ENCODE measurements around the gene ZNF234.

Gene ZNF234

DNA sequence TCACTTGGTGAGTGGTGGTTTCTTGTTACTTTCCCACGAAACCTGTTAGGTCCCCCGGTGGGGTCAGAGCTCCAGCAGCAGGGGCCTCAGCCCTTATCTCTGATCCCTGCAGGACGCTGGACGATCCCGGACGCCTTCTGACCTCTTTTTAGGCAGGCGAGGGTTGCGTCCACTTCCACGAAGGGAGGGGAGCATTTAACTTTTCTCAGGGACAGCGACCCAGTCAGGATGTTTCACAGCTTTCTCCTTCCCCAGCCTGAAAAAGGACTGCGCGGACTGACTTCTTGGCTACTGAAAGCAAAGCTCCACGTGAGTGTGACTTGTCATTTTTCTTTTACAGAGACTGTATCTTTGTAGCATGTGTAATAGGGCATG, 692 bp downstream of the ZNF234 start:
- H3K4me3 Mint-ChIP-seq: peak overlapping the region; percentile 92
- TF ChIP-seq, protein P1, sequence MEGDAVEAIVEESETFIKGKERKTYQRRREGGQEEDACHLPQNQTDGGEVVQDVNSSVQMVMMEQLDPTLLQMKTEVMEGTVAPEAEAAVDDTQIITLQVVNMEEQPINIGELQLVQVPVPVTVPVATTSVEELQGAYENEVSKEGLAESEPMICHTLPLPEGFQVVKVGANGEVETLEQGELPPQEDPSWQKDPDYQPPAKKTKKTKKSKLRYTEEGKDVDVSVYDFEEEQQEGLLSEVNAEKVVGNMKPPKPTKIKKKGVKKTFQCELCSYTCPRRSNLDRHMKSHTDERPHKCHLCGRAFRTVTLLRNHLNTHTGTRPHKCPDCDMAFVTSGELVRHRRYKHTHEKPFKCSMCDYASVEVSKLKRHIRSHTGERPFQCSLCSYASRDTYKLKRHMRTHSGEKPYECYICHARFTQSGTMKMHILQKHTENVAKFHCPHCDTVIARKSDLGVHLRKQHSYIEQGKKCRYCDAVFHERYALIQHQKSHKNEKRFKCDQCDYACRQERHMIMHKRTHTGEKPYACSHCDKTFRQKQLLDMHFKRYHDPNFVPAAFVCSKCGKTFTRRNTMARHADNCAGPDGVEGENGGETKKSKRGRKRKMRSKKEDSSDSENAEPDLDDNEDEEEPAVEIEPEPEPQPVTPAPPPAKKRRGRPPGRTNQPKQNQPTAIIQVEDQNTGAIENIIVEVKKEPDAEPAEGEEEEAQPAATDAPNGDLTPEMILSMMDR (IDR thresholded peaks at IDR 0.05): no peak
- peaks cover 38% of the 10 kb centered on the region for H3K36me3 Mint-ChIP-seq (ENCODE audit: low read depth)
- H3K27me3 Mint-ChIP-seq (ENCODE audit: low read depth, poor library complexity): peaks cover 2% of the 10 kb centered on the region
- DNase-seq: peak; percentile 18
- no peak overlapping the region for H3K27ac Mint-ChIP-seq
- H3K4me1 Mint-ChIP-seq: peaks cover 22% of the 10 kb centered on the region
- H3K9me3 Mint-ChIP-seq: peaks cover 27% of the 10 kb centered on the region

DNA sequence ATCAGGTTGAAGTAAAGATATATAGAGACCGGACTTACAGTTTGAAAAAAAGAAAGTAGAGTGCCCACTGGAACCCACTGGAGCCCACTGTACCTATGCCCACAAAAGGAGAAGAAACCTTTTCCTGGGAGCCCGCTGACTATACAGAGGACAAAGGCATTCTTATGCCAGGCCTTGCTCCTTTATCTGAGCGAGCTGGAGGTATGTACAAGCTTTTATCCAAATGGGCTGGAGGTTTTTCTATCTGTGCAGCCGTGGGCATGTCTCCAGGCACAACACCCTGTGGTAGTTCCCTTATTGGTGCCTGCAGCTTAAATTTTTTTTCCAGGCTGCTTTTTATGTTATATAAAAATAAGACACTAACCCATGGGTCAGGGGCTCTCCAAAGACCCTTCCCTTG, 8.4 kb downstream of the ZNF234 start:
- H3K9me3 Mint-ChIP-seq: peaks cover 11% of the 10 kb centered on the region
- H3K36me3 Mint-ChIP-seq (ENCODE audit: low read depth): peaks cover 84% of the 10 kb centered on the region
- TF ChIP-seq, protein P1 (IDR thresholded peaks at IDR 0.05): no peak
- H3K27ac Mint-ChIP-seq: no peak overlapping the region
- DNase-seq: no peak
- no peaks in the 10 kb centered on the region for H3K27me3 Mint-ChIP-seq (ENCODE audit: low read depth, poor library complexity)
- no peaks in the 10 kb centered on the region for H3K4me1 Mint-ChIP-seq
- no peak overlapping the region for H3K4me3 Mint-ChIP-seq

DNA sequence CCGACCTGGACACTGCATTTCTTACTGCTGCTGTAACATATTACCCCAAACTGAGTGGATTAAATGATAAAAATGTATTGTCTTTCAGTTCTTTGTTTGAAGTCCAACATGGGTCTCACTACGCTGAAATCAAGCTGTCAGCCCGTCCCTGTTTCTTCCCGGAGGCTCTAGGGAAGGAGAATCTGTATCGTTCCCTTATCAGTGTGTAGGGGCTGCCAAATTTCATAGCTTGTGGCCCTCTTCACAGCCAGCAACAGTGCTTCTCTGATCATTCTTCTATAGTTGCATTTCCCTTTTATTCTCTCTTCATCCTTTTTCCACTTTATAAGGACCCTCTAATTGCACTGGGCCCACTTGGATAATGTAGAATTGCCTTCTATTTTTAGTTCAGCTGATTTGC, 10.1 kb downstream of the ZNF234 start:
- no peaks in the 10 kb centered on the region for H3K4me1 Mint-ChIP-seq
- peaks cover 84% of the 10 kb centered on the region for H3K36me3 Mint-ChIP-seq (ENCODE audit: low read depth)
- H3K27me3 Mint-ChIP-seq (ENCODE audit: low read depth, poor library complexity): no peaks in the 10 kb centered on the region
- no peak for DNase-seq
- H3K4me3 Mint-ChIP-seq: no peak overlapping the region
- H3K9me3 Mint-ChIP-seq: peaks cover 23% of the 10 kb centered on the region
- H3K27ac Mint-ChIP-seq: no peak overlapping the region
- TF ChIP-seq, protein P1 (IDR thresholded peaks at IDR 0.05): no peak

DNA sequence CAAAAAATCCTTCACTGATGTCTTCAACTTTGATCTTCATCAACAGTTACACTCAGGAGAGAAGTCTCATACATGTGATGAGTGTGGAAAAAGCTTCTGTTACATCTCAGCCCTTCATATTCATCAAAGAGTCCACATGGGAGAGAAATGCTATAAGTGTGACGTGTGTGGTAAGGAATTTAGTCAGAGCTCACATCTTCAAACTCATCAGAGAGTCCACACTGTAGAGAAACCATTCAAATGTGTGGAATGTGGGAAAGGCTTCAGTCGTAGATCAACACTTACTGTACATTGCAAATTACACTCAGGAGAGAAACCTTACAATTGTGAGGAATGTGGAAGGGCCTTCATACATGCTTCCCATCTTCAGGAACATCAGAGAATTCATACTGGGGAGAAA, 15.1 kb downstream of the ZNF234 start:
- TF ChIP-seq, protein P1 (IDR thresholded peaks at IDR 0.05): no peak
- no peak overlapping the region for H3K4me3 Mint-ChIP-seq
- peaks cover 5% of the 10 kb centered on the region for H3K27me3 Mint-ChIP-seq (ENCODE audit: low read depth, poor library complexity)
- H3K36me3 Mint-ChIP-seq (ENCODE audit: low read depth): peaks cover 83% of the 10 kb centered on the region
- H3K9me3 Mint-ChIP-seq: peaks cover 69% of the 10 kb centered on the region
- no peak for DNase-seq
- H3K4me1 Mint-ChIP-seq: no peaks in the 10 kb centered on the region
- no peak overlapping the region for H3K27ac Mint-ChIP-seq

DNA sequence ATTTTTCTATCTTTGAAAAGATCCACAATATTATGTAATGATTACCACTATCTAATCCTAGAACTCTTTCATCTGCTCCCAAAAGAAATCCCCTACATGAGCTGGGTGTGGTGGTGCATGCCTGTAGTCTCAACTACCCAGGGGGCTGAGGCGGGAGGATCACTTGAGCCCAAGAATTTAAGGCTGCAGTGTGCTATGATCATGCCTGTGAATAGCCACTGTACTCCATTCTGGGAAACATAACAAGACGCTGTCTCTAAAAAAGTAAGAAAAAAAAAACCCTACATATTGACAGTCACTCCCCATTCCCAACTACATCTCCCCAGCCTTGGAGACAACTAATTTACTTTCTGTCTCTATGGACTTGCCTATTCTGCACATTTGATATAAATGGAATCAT, 22.4 kb downstream of the ZNF234 start:
- TF ChIP-seq, protein P1 (IDR thresholded peaks at IDR 0.05): no peak
- Mint-ChIP-seq H3K9me3 (peaks cover 89% of the 10 kb centered on the region), H3K4me3 (no peak overlapping the region), H3K27ac (no peak overlapping the region), H3K27me3 (ENCODE audit: low read depth, poor library complexity) (peaks cover 10% of the 10 kb centered on the region), H3K4me1 (peaks cover 23% of the 10 kb centered on the region), H3K36me3 (ENCODE audit: low read depth) (peaks cover 48% of the 10 kb centered on the region)
- no peak for DNase-seq

DNA sequence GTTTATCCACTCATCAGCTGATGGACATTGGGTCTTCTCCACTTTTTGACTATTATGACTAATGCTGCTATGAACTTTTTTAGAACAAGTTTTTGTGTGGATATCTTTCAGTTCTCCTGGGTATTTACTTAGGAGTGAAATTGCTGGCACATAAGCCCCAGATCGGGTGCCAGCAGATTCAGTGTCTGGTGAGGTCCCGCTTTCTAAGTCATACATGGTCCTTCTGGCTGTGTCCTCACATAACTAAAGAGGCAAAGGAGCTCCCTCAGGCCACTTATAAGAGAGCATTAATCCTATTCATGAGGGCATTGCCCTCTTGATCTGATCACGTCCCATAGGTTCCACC, 22.9 kb downstream of the ZNF234 start:
- no peak for DNase-seq
- TF ChIP-seq, protein P1 (IDR thresholded peaks at IDR 0.05): no peak
- Mint-ChIP-seq H3K36me3 (ENCODE audit: low read depth) (peaks cover 48% of the 10 kb centered on the region), H3K27me3 (ENCODE audit: low read depth, poor library complexity) (peaks cover 13% of the 10 kb centered on the region), H3K27ac (peak overlapping the region; percentile 99), H3K4me1 (peaks cover 23% of the 10 kb centered on the region), H3K4me3 (peak overlapping the region; percentile 100), H3K9me3 (peaks cover 90% of the 10 kb centered on the region)

All from nephron progenitor cell (in vitro differentiated cells).